DOHH2 (cell line): ENCODE measurements around the gene RPTOR.

ENCODE experiments used
- H3F3A ChIP-seq: fragments of 200-600 bp; sonication (generic), shearing (Covaris generic); 2 replicates; pipeline ENCODE4 v1.6.0; 2016; ENCODE audit warnings: antibody characterized with exemption, mild to moderate bottlenecking; ENCODE audit not compliant: control insufficient read depth, insufficient read depth
- H3K27ac ChIP-seq: fragments of 200-600 bp; sonication (generic); 2 replicates; pipeline ENCODE4 v1.5.1; 2014; ENCODE audit warnings: low read depth, mild to moderate bottlenecking, low read length, moderate library complexity
- H3K27me3 ChIP-seq: fragments of 200-600 bp; sonication (generic); 2 replicates; pipeline ENCODE4 v1.6.1; 2014; ENCODE audit warnings: mild to moderate bottlenecking, low read length, mixed read lengths; ENCODE audit not compliant: control insufficient read depth
- H3K36me3 ChIP-seq: fragments of 200-600 bp; sonication (generic); 2 replicates; pipeline ENCODE4 v1.6.1; 2014; ENCODE audit warnings: mild to moderate bottlenecking, low read length, moderate library complexity, mixed read lengths; ENCODE audit not compliant: control insufficient read depth
- H3K4me1 ChIP-seq: fragments of 200-600 bp; sonication (generic); 2 replicates; pipeline ENCODE4 v1.6.1; 2014; ENCODE audit warnings: mild to moderate bottlenecking, low read length, mixed read lengths; ENCODE audit not compliant: control insufficient read depth
- H3K4me2 ChIP-seq: fragments of 200-600 bp; sonication (generic); 2 replicates; pipeline ENCODE4 v1.6.0; 2014; ENCODE audit warnings: mild to moderate bottlenecking, low read length, moderate library complexity
- H3K4me3 ChIP-seq: fragments of 200-600 bp; sonication (generic); 2 replicates; pipeline ENCODE4 v1.5.1; 2014; ENCODE audit warnings: mild to moderate bottlenecking, low read length, mixed read lengths
- H3K79me2 ChIP-seq: fragments of 200-600 bp; sonication (generic); 2 replicates; pipeline ENCODE4 v1.6.1; 2014; ENCODE audit warnings: mild to moderate bottlenecking, low read length, mixed read lengths; ENCODE audit not compliant: control insufficient read depth
- H3K9me2 ChIP-seq: fragments of 200-600 bp; sonication (generic); replicated peaks from 2 replicates; pipeline ENCODE4 v1.6.1; 2014; ENCODE audit warnings: mild to moderate bottlenecking, low read length, mixed read lengths; ENCODE audit not compliant: control insufficient read depth
- H3K9me3 ChIP-seq: fragments of 200-600 bp; sonication (generic); 2 replicates; pipeline ENCODE4 v1.6.1; 2014; ENCODE audit warnings: antibody characterized with exemption, low read length, mixed read lengths; ENCODE audit not compliant: control insufficient read depth, insufficient read depth
- H4K20me1 ChIP-seq: fragments of 200-600 bp; sonication (generic); 2 replicates; pipeline ENCODE4 v1.6.0; 2014; ENCODE audit warnings: low read depth, mild to moderate bottlenecking, antibody characterized with exemption, low read length, moderate library complexity; ENCODE audit not compliant: control insufficient read depth, insufficient read depth
- CTCF ChIP-seq: fragments of 200-600 bp; sonication (generic); IDR thresholded peaks from one replicate; pipeline ENCODE4 v1.5.1; 2014; ENCODE audit warnings: antibody characterized with exemption, mild to moderate bottlenecking, low read depth, low read length; ENCODE audit not compliant: poor library complexity, severe bottlenecking
- EZH2phosphoT487 ChIP-seq: fragments of 200-600 bp; sonication (generic); IDR thresholded peaks from 2 replicates; pipeline ENCODE4 v1.6.1; 2017; ENCODE audit warnings: borderline replicate concordance, mild to moderate bottlenecking, antibody characterized with exemption, low read length, moderate library complexity, mixed read lengths

The RPTOR gene

DNA sequence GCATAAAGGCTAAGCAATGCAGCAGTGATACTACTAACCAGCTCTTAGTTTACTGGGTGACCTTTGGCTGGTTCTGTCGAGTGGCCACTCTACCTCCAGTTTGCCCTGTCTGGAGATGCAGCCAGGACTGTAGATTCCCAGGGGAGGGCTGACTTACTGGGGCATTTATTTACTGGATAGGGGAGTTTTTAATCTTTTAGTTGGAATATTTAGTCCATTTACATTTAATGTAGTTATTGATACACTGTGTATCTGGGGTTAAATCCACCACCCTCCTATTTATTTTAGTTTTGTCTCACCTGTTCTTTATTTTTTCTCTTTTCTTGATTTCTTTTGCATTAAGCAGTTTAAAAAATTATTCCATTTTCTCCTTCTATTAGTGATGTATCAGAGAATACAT, 112.9 kb downstream of the RPTOR start:
- Histone ChIP-seq H3K9me3 (peaks cover 25% of the 10 kb centered on the region; the same call in 1 of the 2 replicates), H3K36me3 (peaks cover 8% of the 10 kb centered on the region), H3F3A (no peaks in the 10 kb centered on the region), H3K4me2 (no peak overlapping the region), H3K79me2 (peaks cover 88% of the 10 kb centered on the region), H3K9me2 (no peaks in the 10 kb centered on the region), H4K20me1 (no peaks in the 10 kb centered on the region), H3K27ac (no peak overlapping the region), H3K4me3 (no peak overlapping the region), H3K27me3 (no peaks in the 10 kb centered on the region), H3K4me1 (0 out of 2 replicates have a peak, but pooled peaks cover under 1% of the 10 kb centered on the region)
- TF ChIP-seq EZH2phosphoT487 (no peak), CTCF (no peak)

DNA sequence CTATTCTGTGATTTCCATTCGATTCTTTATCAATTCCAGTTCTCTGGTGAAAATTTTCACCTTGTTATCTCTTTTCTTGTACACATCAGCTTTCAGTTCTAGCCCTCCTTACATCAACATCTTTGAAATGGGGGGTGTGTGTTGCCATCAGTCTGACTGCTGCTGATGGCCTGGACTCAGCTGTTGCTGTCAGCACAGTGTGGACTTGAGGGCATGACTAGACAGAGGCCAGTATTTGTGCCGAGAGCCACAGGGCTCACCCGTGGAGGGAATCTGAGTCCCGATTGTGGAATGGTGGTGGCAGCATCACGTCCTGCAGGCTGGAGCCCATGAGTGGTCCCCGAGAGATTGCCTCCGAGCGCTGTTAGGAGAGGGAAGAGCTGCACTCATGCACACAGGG, 114.2 kb downstream of the RPTOR start:
- Histone ChIP-seq H3K79me2 (peaks cover 88% of the 10 kb centered on the region), H3K9me3 (peaks cover 19% of the 10 kb centered on the region; the same call in 1 of the 2 replicates), H3K27ac (no peak overlapping the region)

DNA sequence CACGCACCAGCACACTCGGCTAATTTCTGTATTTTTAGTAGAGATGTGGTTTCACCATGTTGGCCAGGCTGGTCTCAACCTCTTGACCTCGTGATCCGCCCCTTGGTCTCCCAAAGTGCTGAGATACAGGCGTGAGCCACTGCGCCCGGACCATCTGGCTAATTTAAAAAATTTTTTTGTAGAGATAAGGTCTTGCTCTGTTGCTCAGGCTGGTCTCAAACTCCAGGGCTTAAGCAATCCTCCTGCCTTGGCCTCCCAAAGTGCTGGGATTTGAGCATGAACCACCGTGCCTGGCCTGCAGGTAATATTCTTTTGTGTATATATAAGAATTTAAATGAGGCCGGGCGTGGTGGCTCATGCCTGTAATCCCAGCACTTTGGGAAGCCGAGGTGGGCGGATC, 115.0 kb downstream of the RPTOR start:
- Histone ChIP-seq H3K27me3 (no peaks in the 10 kb centered on the region), H3K4me1 (peaks cover 21% of the 10 kb centered on the region), H3K27ac (no peak overlapping the region), H3K9me3 (peaks cover 14% of the 10 kb centered on the region; the same call in 1 of the 2 replicates), H3K4me3 (no peak overlapping the region), H4K20me1 (no peaks in the 10 kb centered on the region), H3K79me2 (peaks cover 89% of the 10 kb centered on the region), H3F3A (peaks cover under 1% of the 10 kb centered on the region; the same call in 1 of the 2 replicates), H3K4me2 (no peak overlapping the region), H3K9me2 (no peaks in the 10 kb centered on the region), H3K36me3 (peaks cover 8% of the 10 kb centered on the region)
- no peak for TF ChIP-seq EZH2phosphoT487
- no peak for TF ChIP-seq CTCF

More for the DNA sequence above, 114.2 kb downstream of the RPTOR start:
- Histone ChIP-seq H3K4me2 (no peak overlapping the region), H3K4me1 (peaks cover 13% of the 10 kb centered on the region), H3K36me3 (peaks cover 8% of the 10 kb centered on the region), H3K4me3 (no peak overlapping the region), H3K9me2 (no peaks in the 10 kb centered on the region), H3K27me3 (no peaks in the 10 kb centered on the region), H4K20me1 (no peaks in the 10 kb centered on the region), H3F3A (no peaks in the 10 kb centered on the region)
- TF ChIP-seq CTCF (no peak), EZH2phosphoT487 (no peak)
